K562 (cell line): Measurements from ENCODE around the gene CHST13. TPM values are rescaled to one million over a fixed set of nuclear protein-coding genes. Genes with fewer than 3 reads are reported as not detected.

ENCODE experiments used
- ATAC-seq: fragments of 200-7000 bp; cut with Tn5 transposase; 3 replicates; pipeline ENCODE4 v1.9.1; 2020; ENCODE audit warnings: moderate library complexity
- BruUV-seq: library from RNA; stranded (reverse); fragments of 400-500 nt; replicated peaks from 2 replicates; lab custom pipeline; 2021; lab: Mats Ljungman, UMichigan
- CTCF ChIA-PET: fragments of 300-600 bp; formaldehyde crosslinking; extraction: SDS; loops from one replicate; lab custom pipeline; 2021; ENCODE audit warnings: low intra/inter-chr PET ratio; lab: Yijun Ruan, JAX
- POLR2A ChIA-PET: fragments of 300-600, 350-650 bp; sonication (Branson Sonifier 250); formaldehyde crosslinking; extraction: SDS; loops from one replicate; lab custom pipeline; 2021; ENCODE audit warnings: antibody characterized with exemption, inconsistent platforms; lab: Yijun Ruan, JAX
- DNase-seq, 4 experiments: peaks; one replicate each; pipeline versions ENCODE4 v3.0.0 to v3.0.0-alpha.2; 2011 to 2018; ENCODE audit warnings: low spot score in 3 of 4, mixed read lengths in 3 of 4; ENCODE audit errors: extremely low read depth in 1 of 4
- FAIRE-seq: peaks from 2 replicates; lab custom pipeline; 2011; peaks lifted over from hg19 to GRCh38; lab: Jason Lieb, UNC
- H2AFZ ChIP-seq: 2 replicates; pipeline ENCODE4 v1.6.0; 2011; ENCODE audit warnings: low read depth, low read length, control low read depth, inconsistent platforms
- H3K27ac ChIP-seq: fragments of 200-600 bp; 3 replicates; pipeline ENCODE4 v1.8.0; 2011; ENCODE audit warnings: low read depth, mild to moderate bottlenecking, control low read depth, inconsistent platforms, low read length, moderate library complexity, mixed read lengths; ENCODE audit errors: extremely low read depth
- H3K27me3 ChIP-seq, 2 experiments: fragments of 300-600 bp in 1 of 2; 2 replicates in 1 of 2; 3 replicates in 1 of 2; pipeline versions ENCODE4 v1.6.0 to v1.8.0; 2011; ENCODE audit warnings: inconsistent platforms in 2 of 2, low read length in 2 of 2, mild to moderate bottlenecking in 1 of 2, mixed read lengths in 1 of 2, moderate library complexity in 1 of 2; ENCODE audit not compliant: control insufficient read depth in 2 of 2, insufficient read depth in 2 of 2
- H3K36me3 ChIP-seq: fragments of 300-600 bp; 3 replicates; pipeline ENCODE4 v1.8.0; 2011; ENCODE audit warnings: mild to moderate bottlenecking, low read length, inconsistent platforms; ENCODE audit not compliant: control insufficient read depth, insufficient read depth
- H3K4me1 ChIP-seq, 2 experiments: fragments of 200-600 bp in 1 of 2; replicated peaks in 1 of 2; 2 replicates in 1 of 2; 3 replicates in 1 of 2; pipeline versions ENCODE4 v1.5.1 to v1.8.0; 2011; ENCODE audit warnings: inconsistent platforms in 2 of 2, low read length in 2 of 2, mild to moderate bottlenecking in 1 of 2, mixed read lengths in 1 of 2, moderate library complexity in 1 of 2; ENCODE audit not compliant: control insufficient read depth in 2 of 2, insufficient read depth in 2 of 2
- H3K4me2 ChIP-seq: 2 replicates; pipeline ENCODE4 v1.6.1; 2011; ENCODE audit warnings: low read length, control low read depth, inconsistent platforms, mixed read lengths; ENCODE audit not compliant: insufficient read depth
- H3K4me3 ChIP-seq: fragments of 200-600 bp; sonication (generic), shearing (Covaris generic); 2 replicates; pipeline ENCODE4 v1.5.1; 2016; ENCODE audit warnings: control low read depth, inconsistent platforms
- H3K79me2 ChIP-seq: fragments of 200-600 bp; 3 replicates; pipeline ENCODE4 v1.8.0; 2011; ENCODE audit warnings: low read length, inconsistent platforms; ENCODE audit not compliant: control insufficient read depth, insufficient read depth
- H3K9ac ChIP-seq, 2 experiments: 2 replicates each; pipeline versions ENCODE4 v1.6.0 to v1.6.1; 2011; ENCODE audit warnings: low read depth in 2 of 2, low read length in 2 of 2, control low read depth in 1 of 2, inconsistent platforms in 1 of 2, mild to moderate bottlenecking in 1 of 2, mixed read lengths in 1 of 2; ENCODE audit not compliant: insufficient read depth in 1 of 2
- H3K9me1 ChIP-seq: one replicate; pipeline ENCODE4 v1.6.0; 2011; ENCODE audit warnings: inconsistent platforms, mild to moderate bottlenecking, low read length, moderate library complexity; ENCODE audit not compliant: control insufficient read depth, insufficient read depth
- H3K9me3 ChIP-seq: replicated peaks from 2 replicates; pipeline ENCODE4 v1.5.1; 2011; ENCODE audit warnings: low read depth, low read length, inconsistent platforms; ENCODE audit not compliant: control insufficient read depth, insufficient read depth
- H4K20me1 ChIP-seq: replicated peaks from 2 replicates; pipeline ENCODE4 v1.6.1; 2011; ENCODE audit warnings: low read length, inconsistent platforms, mixed read lengths; ENCODE audit not compliant: control insufficient read depth, insufficient read depth
- NR3C1 ChIP-seq: sonication (generic); formaldehyde crosslinking; IDR thresholded peaks from 2 replicates; pipeline ENCODE4 v1.8.1; 2022; ENCODE audit warnings: missing genetic modification reagents
- SNAPC5 ChIP-seq: fragments of 250-450 bp; sonication (Bioruptor Pico); IDR thresholded peaks from 2 replicates; pipeline ENCODE4 v1.8.0; 2021; ENCODE audit warnings: moderate library complexity, mild to moderate bottlenecking, inconsistent platforms
- SREBF2 ChIP-seq: sonication (generic); formaldehyde crosslinking; IDR thresholded peaks from 2 replicates; pipeline ENCODE4 v1.4.0; 2020; ENCODE audit warnings: mild to moderate bottlenecking, missing genetic modification reagents
- SRF ChIP-seq, 2 experiments: fragments of 250-450, 450-650 bp in 1 of 2; sonication (Bioruptor Pico) in 1 of 2; sonication (generic) in 1 of 2; formaldehyde crosslinking; IDR thresholded peaks; 2 replicates each; pipeline versions ENCODE4 v1.5.0 to v1.5.1; 2020 to 2022; ENCODE audit warnings: mild to moderate bottlenecking in 1 of 2, missing genetic modification reagents in 1 of 2
- TARDBP ChIP-seq: fragments of 450-650 bp; IDR thresholded peaks from 2 replicates; pipeline ENCODE4 v1.6.1; 2016
- XRCC3 ChIP-seq: fragments of 450-650 bp; IDR thresholded peaks from 2 replicates; pipeline ENCODE4 v1.6.1; 2017; ENCODE audit warnings: mild to moderate bottlenecking, moderate library complexity
- WGBS: fragments of 100-300 bp; shearing (Covaris generic); methylation state at CpG from one replicate; pipeline ENCODE4 v1.1.6; 2016; ENCODE audit warnings: low coverage, mixed read lengths; ENCODE audit not compliant: insufficient coverage; ENCODE audit errors: missing lambda C conversion rate; 5-methylcytosine and 5-hydroxymethylcytosine counted together
- in situ Hi-C: fragments of 300-500 bp; cut with MboI; formaldehyde crosslinking; loops from 4 replicates; pipeline ENCODE4 v1.15.0; 2018; ENCODE audit warnings: inconsistent platforms, mixed read lengths
- intact Hi-C: fragments of 100-400 bp; cut with micrococcal nuclease; formaldehyde crosslinking; loops from 2 replicates; pipeline ENCODE4 v1.14.2; 2022
- polyA plus RNA-seq, 8 experiments: library from polyadenylated mRNA; depleted of rRNA in 4 of 8; stranded (reverse) in 5 of 8; unstranded in 3 of 8; fragments of >200 nt; fragmentation: Nextera tagmentation in 2 of 8; fragmentation: Illumina TruSeq in 1 of 8; extraction: Ambion mirVana in 2 of 8; extraction: Trizol in 1 of 8; gene quantifications; 2 replicates each; pipeline versions ENCODE4 v1.2.1 to v1.2.3, GENCODE V29; 2011 to 2014; ENCODE audit warnings: inconsistent platforms in 1 of 8, missing spikeins in 1 of 8
- total RNA-seq, 7 experiments: library from RNA; depleted of rRNA in 6 of 7; stranded (reverse); fragments of >200 nt in 6 of 7; fragmentation: Illumina TruSeq in 2 of 7; extraction: Trizol in 2 of 7; gene quantifications; 2 replicates each; pipeline versions ENCODE4 v1.2.1 to v1.2.3, GENCODE V29; 2011 to 2021; ENCODE audit warnings: low replicate concordance in 1 of 7
- TF ChIP-seq, protein P1 (sequence below): fragments of 200-800 bp; sonication (Bioruptor generic); IDR thresholded peaks from 2 replicates; pipeline ENCODE4 v1.6.1; 2016; ENCODE audit warnings: missing genetic modification characterization, missing compliant biosample characterization

Gene CHST13
- total and polyA plus RNA-seq, 9 of the 15 experiments (the other 6 are each of a cell fraction or from before 2014, with no cell fraction given): not detected

GRCh38 chr3:126493739-126494138 lies 30.2 kb upstream of the CHST13 start:
- no peaks in the 10 kb centered on the region for H3K4me1 ChIP-seq
- peaks cover 10 to 55% of the 10 kb centered on the region in 2 experiments; a peak in 4 of 5 replicates for H3K27me3 ChIP-seq
- ChIA-PET CTCF (no interaction called here), POLR2A (no interaction called here)
- no peak overlapping the region for H3K4me2 ChIP-seq
- H3K9me1 ChIP-seq: no peaks in the 10 kb centered on the region
- no TSS peak for BruUV-seq
- H3K36me3 ChIP-seq: no peaks in the 10 kb centered on the region
- H4K20me1 ChIP-seq: no peaks in the 10 kb centered on the region; the same call in 1 of the 2 replicates
- WGBS: 0% methylated on average over 5 of the region's 9 CpGs
- in situ Hi-C loops: no loop called here
- H3K4me3 ChIP-seq: no peak overlapping the region
- FAIRE-seq (no peak), ATAC-seq (no peak), DNase-seq (no peak)
- intact Hi-C loops: no loop called here
- H3K27ac ChIP-seq: no peak overlapping the region
- no peaks in the 10 kb centered on the region for H3K79me2 ChIP-seq
- no peaks in the 10 kb centered on the region for H3K9me3 ChIP-seq
- no peak overlapping the region for H3K9ac ChIP-seq
- H2AFZ ChIP-seq: no peak overlapping the region
- TF ChIP-seq, protein P1, sequence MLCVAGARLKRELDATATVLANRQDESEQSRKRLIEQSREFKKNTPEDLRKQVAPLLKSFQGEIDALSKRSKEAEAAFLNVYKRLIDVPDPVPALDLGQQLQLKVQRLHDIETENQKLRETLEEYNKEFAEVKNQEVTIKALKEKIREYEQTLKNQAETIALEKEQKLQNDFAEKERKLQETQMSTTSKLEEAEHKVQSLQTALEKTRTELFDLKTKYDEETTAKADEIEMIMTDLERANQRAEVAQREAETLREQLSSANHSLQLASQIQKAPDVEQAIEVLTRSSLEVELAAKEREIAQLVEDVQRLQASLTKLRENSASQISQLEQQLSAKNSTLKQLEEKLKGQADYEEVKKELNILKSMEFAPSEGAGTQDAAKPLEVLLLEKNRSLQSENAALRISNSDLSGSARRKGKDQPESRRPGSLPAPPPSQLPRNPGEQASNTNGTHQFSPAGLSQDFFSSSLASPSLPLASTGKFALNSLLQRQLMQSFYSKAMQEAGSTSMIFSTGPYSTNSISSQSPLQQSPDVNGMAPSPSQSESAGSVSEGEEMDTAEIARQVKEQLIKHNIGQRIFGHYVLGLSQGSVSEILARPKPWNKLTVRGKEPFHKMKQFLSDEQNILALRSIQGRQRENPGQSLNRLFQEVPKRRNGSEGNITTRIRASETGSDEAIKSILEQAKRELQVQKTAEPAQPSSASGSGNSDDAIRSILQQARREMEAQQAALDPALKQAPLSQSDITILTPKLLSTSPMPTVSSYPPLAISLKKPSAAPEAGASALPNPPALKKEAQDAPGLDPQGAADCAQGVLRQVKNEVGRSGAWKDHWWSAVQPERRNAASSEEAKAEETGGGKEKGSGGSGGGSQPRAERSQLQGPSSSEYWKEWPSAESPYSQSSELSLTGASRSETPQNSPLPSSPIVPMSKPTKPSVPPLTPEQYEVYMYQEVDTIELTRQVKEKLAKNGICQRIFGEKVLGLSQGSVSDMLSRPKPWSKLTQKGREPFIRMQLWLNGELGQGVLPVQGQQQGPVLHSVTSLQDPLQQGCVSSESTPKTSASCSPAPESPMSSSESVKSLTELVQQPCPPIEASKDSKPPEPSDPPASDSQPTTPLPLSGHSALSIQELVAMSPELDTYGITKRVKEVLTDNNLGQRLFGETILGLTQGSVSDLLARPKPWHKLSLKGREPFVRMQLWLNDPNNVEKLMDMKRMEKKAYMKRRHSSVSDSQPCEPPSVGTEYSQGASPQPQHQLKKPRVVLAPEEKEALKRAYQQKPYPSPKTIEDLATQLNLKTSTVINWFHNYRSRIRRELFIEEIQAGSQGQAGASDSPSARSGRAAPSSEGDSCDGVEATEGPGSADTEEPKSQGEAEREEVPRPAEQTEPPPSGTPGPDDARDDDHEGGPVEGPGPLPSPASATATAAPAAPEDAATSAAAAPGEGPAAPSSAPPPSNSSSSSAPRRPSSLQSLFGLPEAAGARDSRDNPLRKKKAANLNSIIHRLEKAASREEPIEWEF (CRISPR knock-in tag): no peak
- no peak for TF ChIP-seq XRCC3
- no peak for TF ChIP-seq SRF (CRISPR knock-in tag; IDR thresholded peaks at IDR 0.05)
- no peak for TF ChIP-seq SNAPC5 (CRISPR knock-in tag)
- TF ChIP-seq TARDBP: no peak
- TF ChIP-seq NR3C1 (CRISPR knock-in tag): no peak
- TF ChIP-seq SREBF2 (CRISPR knock-in tag): no peak
